Mesenteric fat pad (tissue), 1 donor: ENCODE results near the gene RHOD. TPM values are rescaled to one million over a fixed set of nuclear protein-coding genes. Genes with fewer than 3 reads are reported as not detected.

Experiments
- DNase-seq: peaks from one replicate; pipeline ENCODE4 v3.0.0-alpha.2; 2020; ENCODE audit warnings: low spot score
- long read RNA-seq: library from polyadenylated mRNA; unstranded; transcript quantifications from one replicate; pipeline ENCODE4 v2.0.0, GENCODE V29; 2020
- total RNA-seq: library from RNA; stranded (reverse); fragmentation: NEBNext Ultra II Directional; extraction: Animal tissue kit (Norgen Biotek cat#: 25700); gene quantifications from one replicate; pipeline ENCODE4 v1.2.1, GENCODE V29; 2021
- donor health status: DM: yes; HTN: yes; CAD: no.

RHOD gene, protein sequence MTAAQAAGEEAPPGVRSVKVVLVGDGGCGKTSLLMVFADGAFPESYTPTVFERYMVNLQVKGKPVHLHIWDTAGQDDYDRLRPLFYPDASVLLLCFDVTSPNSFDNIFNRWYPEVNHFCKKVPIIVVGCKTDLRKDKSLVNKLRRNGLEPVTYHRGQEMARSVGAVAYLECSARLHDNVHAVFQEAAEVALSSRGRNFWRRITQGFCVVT
- total RNA-seq, result 22.2 TPM
- long read RNA-seq, transcript RHOD-201 (5 exons, 1,129 nt), result major isoform, 35 of 40 reads
- long read RNA-seq, partial matches to known transcripts, result 1 of 40 reads
- long read RNA-seq, other reads (novel, unspliced or antisense), result 4 of 40 reads

DNA sequence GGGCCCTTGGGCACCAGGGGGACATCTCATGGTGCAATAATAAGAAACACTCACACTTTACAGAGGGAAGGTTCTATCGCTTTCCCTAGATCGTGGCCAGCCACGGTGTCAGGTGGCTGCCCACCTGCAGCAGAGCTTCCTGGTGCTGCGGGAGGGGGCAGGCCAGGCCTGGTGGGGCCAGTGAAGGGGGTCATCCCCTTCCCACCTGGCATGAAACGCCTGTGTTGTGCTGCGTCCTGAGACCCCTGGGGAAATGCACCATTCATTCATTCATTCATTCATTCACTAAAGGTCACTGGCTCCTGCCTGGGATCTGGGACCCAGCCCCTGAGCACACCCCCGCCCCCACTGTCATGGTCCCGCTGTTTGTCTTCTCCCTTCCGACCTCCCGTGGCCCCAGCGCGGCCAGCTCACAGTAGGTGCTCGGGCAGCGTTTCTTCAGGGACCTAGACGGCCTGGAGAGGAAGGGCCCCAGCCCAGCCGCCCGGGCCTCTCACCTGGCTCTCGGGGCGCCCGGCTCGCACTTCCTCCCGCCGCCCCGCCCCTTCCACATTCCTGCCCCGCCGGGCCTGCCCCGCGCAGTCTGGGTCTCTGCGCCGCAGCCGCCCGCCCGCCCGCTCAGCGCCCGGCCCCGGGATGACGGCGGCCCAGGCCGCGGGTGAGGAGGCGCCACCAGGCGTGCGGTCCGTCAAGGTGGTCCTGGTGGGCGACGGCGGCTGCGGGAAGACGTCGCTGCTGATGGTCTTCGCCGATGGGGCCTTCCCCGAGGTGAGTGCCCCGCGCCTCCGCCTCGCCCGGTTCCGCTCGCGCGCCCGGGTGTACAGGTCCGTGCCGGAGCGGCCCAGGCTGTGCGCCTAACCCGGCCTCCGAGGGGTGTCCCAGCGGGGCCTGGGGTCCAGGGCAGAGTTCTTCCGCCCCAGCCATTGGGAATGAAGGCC, at the start of gene RHOD:
Gene RHOD, plus strand, starts transcription at position 581 of the 938 bp plus-strand sequence. Its CDS starts 56 bp downstream, at position 637.
- DNase-seq, result no peak

DNA sequence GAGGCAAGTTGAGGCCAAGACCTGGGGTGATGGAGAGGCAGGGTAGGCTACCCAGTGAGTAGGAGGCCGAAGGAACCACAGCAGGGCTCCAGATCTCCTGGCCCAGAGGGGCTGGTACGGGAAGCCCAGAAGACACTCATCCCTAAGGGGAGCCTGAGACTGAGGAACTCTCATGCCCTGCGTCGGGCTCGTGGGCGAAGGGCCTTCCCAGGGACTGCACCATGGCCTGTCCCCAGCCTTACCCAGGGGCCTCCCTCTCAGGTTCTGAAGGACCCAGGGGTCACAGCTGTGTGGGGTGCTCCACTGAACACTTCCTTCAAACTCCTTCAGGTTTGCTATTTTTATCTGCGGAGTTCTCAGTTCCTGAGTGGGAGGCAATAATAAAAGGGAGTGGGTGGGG, 49.5 kb upstream of the RHOD start:
- no peak for DNase-seq

- no peak for DNase-seq
Observed at GRCh38 chr11:67010296-67010905, 46.2 kb upstream of the RHOD start.

GRCh38 chr11:67013511-67014045, 43.1 kb upstream of the RHOD start:
- no peak for DNase-seq

- DNase-seq, result no peak
Observed at GRCh38 chr11:67014343-67014742, 42.3 kb upstream of the RHOD start.

- no peak for DNase-seq
Observed at GRCh38 chr11:67015048-67015447, 41.6 kb upstream of the RHOD start.

DNA sequence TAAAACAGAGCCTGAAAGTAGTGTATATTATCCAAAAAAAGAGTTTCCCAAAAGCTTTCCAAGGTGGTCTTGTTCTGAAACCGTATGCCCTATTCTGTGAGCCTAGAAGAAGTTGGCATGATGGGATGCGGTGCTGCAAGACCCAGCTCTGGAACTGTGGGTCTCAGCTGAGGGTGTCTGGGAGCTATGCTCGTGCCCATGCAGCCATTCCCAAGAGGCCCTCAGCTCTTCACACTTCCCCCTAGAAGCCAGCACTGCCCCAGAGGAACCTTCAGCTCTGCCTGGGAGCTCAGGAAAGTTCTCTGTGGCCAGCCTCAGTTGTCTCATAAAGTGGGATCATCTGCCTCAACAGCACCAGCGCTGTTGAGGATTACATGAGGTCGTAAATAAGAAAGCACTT, 40.1 kb upstream of the RHOD start:
- DNase-seq, result no peak

GRCh38 chr11:67020949-67021348, 35.7 kb upstream of the RHOD start:
- DNase-seq, result no peak

- no peak for DNase-seq
Observed at GRCh38 chr11:67022341-67022933, 34.2 kb upstream of the RHOD start.

GRCh38 chr11:67022961-67023956, 33.4 kb upstream of the RHOD start, which contains the start of gene SYT12:
Gene SYT12, plus strand, starts transcription at chr11:67023134. Its CDS starts 7,011 bp downstream, at chr11:67030145.
- DNase-seq, result no peak

DNA sequence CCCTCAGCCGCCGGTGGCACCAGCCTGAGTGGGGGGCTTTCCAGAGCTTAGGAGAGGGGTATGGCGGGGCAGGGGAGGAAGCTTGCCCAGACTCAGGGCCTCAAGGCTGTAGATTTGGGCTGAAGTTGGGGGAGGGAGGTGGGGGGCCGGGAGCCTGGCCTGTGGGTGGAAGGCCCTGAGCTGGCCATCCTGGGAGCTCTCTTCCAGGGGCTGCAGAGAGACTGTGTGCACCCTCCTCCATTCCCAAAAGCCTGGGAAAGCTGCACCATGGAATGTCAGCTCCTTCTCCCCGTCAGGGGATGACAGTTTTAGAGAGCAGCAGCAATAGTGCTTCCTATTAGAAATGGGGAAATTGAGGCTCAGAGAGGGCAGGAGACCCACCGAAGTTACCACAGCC, 32.7 kb upstream of the RHOD start:
- no peak for DNase-seq

GRCh38 chr11:67024410-67024809, 32.2 kb upstream of the RHOD start:
- DNase-seq, result no peak

DNA sequence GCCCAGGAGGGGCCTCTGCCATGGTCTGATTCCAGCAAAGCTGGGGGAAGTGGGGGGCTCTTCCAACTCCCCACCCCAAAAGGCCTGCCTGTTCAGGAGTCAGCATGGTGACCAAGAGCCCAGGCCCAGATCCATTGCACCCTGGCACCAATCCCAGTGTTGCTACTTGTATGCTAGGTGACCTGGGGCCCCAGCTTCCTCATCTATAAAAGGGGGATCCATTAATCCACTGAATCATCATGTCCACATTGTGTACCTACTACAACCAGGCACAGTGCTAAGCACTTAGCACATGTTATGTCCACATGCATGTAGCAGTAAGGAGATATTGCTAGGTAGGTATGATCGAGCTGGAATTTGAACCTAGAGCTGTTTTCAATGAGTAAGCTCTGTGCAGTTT, 31.7 kb upstream of the RHOD start:
- DNase-seq, result no peak

DNA sequence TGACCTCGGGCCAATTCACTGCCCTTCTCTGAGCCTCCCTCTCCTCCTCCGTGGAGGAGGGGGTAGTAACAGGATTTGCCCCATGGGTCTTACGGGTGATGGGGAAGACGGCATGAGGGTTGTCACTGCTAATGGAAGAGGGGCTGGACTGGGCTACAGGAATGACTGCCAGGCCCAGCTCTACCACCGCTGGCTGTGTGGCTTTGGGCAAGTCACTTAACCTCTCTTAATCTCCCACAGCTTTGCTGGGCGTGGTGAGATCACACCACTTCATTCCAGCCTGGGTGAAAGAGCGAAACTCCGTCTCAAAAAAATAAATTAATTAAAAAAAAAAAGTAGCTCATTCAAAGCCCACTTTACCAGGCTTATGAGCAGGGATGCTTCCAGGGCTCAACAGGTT, 30.9 kb upstream of the RHOD start:
- no peak for DNase-seq

GRCh38 chr11:67026941-67027340, 29.7 kb upstream of the RHOD start:
- no peak for DNase-seq

DNA sequence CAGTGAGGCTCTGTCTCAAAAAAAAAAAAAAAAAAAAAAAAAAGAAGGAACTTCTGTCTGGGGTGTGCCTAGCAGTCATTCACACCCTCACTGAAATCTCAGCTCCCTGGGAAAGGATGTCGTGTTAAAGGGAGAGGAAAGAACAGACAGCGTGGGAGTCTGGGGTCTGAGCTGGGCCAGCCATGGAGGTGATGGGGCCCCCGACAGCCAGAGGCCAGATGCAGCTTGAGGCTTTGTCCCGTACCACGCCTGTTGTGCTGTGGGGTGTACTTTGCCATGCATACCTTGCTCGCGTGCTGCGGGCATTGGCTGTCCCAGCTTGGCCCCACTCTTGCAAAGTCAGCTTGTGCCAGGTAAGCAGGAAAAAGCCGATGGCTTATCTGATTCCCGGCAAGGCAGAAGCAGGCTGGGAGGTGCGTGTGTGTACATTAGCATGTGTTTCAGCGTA, 29.1 kb upstream of the RHOD start:
- DNase-seq, result no peak

DNA sequence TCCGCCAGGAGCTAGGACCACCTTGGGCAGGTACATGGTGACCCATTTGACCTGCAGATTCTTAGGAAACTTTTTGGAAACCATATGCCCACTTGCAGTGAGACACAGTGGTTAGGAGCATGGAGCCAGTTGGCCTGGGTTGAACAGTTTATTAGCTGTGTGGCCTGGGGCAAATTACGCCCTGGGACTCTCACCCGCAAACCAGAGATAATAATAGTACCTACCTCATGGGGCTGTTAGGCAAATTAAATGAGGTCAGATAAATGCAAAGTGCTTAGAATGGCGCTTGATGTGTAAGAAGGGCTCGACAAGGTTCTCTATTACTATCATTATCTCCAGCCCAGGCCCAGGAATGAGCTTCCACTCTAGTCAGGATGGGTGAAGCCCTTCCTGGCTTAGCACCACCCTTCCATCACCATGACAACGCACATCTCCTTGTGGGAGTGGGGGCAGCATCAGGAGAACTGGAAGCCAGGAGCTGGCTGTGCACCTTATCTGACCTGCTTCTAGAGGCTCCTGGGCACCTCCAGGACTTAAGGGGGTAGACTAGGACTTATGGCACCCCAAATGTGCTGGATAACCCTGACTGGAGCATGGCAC, 28.6 kb upstream of the RHOD start:
- DNase-seq, result no peak

DNA sequence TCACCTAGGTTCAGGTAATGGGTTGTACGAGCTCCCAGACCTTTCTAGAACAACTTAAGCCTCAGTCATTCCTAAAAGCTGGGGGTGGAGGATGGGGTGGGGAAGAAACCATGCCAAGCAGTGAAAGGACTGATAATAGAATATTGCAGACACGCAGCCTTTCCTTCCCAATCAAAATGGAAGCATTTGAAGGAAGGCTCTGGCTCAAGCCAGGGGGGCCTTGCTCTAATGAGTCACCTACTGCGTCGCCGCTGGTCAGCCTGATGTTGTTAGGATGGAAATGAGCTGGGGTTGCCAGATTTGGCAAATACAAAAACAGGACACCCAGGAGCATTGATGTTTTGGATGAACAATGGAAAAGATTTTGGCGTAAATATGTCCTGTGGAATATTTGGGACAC, 27.5 kb upstream of the RHOD start:
- DNase-seq, result no peak

DNA sequence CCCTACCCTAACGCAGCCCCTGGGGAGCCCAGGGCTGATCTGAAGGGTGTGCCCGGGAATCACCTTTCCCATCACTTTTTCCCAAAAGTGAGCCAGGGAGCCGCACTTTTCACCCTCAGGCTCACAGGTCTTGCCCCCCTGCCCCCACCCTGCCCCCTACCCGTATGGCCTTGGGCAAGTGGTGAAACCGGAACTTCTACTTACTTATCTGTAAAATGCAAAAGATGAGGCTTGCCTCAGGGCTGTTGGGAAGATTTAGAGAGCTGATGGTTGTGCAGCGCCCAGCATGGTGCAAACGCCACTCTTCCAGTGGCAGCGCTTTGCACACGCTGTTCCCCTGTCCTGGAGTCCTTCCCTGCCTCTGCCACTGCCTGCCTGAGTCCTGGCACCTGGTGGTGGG, 25.7 kb upstream of the RHOD start:
- DNase-seq, result no peak
